GM19023 (cell line): ENCODE data around the gene IL15RA.

Experiments used
- ATAC-seq: cut with Tn5 transposase; IDR thresholded peaks from one replicate; pipeline ENCODE4 v1.9.1; 2021; ENCODE audit warnings: mild to moderate bottlenecking, moderate library complexity; ENCODE audit not compliant: unreplicated experiment

IL15RA gene, protein sequence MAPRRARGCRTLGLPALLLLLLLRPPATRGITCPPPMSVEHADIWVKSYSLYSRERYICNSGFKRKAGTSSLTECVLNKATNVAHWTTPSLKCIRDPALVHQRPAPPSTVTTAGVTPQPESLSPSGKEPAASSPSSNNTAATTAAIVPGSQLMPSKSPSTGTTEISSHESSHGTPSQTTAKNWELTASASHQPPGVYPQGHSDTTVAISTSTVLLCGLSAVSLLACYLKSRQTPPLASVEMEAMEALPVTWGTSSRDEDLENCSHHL

DNA sequence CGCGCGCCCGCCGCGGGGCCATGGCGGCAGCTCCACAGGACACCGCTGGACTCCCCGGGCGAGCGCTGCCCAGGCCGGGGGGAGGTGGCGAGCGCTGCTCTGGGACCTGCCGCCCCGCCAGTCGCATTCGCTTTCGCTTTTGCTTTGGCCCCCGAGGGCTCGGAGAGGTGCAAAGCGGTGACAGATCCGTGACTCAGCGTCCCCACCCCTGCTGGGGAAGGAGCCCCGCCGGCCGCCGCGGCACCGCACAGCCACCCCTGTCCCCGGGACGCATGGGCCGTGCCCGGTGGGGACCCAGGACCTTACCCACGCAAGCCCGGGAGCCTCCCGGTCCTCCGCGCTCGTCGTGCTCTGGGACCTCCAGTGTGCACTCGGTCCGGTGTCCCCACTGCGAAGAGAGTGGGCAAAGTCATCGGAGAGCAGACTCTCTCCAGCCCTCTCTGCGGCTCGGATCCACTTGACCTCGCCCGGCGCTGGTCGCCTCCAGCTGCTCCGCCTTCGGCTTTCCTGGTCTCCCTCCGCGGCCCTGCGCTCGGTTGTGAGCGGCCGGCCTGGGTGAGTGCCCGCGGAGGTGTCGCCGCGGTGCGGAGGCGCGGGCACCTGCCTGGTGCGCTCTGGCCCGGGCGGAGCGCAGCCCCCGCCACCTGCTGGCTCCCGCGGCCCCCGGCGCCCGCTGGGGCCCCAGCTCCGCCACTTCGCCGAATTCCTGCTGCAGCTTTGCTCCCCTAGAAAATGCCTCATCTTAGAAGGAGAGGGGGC is at the start of gene IL15RA:
TSS of gene IL15RA (minus strand) at position 73 of the 759 bp plus-strand sequence. CDS start at position 22, 51 bp downstream.
- ATAC-seq: peak; percentile 65

DNA sequence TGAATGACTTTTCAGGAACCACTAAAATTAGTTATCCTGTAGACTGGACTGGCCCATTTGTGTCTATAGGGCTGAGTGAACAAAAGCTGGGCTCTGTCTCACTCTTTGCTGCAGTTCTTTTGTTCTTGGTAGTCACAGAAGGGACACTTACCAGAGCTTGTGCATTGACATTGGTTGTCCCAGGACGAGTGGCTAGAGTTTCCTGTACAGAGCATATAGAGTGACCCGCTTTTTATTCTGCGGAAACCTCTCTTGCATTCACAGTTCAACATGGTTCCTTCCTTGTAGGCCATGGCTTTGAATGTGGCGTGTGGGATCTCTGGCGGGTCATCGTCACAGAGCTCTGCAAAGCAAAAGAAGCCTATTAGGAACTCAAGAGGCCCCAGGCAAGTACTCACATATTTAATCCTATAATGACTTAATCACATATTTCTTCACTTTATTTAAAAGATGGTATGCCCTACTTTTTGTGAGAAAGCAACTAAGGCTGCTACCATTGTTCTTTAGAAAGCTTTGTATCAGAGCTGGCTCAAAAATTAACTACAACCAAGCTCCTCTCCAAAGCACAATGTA is 48.4 kb upstream of the IL15RA start:
- no peak for ATAC-seq

DNA sequence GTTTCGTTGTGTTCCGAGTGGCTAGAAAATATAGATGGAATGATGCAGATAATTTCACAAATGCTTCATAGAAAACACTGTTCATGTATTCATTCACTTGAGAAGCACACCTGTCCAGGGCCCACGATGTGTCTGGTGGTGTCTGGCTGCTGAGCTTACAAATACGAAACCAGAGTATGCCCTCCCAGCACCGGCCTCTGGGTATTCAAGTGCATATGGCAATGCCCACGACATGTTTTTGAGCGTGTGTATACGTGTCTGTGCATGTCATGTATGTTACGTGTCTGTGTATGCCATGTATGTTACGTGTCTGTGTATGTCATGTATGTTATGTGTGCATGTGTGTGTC is 47.0 kb upstream of the IL15RA start:
- ATAC-seq: no peak

DNA sequence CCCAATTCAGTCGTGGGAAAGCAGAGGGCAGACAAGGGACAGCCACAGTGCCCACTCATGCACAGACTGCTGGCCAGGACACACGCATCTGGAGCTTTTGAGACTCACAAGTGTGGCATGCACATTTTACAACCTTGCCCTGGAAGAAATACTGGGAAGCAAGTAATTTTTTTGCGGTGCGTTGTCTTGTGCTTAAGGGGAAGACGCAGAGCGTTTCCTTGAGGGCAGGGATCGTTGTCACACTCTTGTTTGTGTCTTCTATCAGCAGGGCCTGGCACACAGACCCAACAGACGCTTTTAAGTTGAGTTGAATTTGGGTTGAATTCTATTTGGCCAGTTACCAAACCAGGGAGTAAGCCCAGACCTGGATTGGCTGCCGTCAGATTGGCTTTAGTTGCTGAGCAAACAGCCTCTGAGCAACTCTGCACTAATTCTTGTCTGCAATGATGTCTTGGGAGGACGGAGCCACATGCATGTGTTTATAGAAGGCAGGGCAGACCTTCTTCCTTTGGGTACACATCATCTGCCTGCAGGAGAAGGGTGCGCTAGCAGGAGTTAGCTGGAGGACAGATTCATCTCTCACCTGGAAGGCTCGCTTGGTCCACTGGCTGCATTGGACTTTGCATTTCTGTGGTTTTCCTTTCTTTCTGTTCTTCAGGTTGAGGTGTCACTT is 46.5 kb upstream of the IL15RA start:
- no peak for ATAC-seq

DNA sequence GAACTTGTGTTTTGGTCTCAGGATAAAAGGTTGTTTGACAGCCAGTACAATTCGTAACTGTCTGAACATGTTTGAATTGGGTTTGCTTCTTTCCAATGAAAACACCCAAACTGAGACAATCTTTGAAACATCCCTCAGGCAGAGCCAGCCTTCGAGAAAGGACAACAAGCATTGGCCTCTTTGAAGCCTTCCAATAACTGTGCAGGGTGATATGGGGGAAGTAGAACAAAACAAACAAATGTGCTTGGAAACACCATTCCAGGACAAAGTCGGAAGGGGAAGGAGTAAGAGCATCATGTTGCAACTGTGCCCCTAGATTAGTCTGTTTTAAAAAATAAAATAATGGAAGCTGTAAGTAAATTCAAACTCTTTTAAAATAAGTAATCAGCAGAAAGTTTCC is 45.3 kb upstream of the IL15RA start:
- no peak for ATAC-seq

DNA sequence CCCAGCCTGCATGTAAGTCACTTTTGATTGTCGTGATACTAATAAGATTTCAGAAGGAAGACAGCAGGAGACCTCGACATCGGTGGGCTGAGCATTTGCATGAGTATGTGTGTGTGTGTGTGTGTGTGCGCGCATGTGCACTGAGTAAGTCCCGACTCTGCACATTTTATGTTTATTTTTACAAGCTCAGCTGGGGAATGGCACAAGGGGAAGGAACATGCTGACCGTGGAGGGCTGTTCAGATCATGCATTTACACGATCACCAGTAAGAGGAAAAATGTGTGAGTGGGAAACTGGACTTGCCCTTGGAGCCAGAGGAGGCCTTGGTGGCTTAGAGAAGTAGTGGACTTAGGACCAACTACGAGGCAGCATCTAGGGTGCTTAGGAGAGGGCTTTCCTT is 43.5 kb upstream of the IL15RA start:
- ATAC-seq: no peak

DNA sequence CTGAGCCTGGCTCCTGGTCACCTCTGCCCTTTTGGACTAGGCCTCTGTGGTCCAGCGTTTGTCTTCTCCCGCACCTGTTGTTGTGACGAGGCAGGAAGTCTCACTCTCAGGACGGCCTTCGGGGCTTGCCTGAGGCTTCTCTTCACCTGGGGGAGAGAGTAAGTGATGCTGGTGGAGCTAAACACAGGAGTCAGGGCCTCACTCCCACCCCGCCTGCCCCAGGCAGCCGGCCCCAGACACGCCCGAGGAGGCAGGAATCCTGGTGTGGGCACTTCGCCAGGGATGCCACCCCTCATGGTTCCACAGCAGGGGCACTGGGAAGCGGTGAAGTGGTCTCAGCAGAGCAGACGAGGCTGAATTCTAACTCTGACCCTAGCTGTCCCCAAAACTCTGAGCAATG is 42.5 kb upstream of the IL15RA start:
- no peak for ATAC-seq

DNA sequence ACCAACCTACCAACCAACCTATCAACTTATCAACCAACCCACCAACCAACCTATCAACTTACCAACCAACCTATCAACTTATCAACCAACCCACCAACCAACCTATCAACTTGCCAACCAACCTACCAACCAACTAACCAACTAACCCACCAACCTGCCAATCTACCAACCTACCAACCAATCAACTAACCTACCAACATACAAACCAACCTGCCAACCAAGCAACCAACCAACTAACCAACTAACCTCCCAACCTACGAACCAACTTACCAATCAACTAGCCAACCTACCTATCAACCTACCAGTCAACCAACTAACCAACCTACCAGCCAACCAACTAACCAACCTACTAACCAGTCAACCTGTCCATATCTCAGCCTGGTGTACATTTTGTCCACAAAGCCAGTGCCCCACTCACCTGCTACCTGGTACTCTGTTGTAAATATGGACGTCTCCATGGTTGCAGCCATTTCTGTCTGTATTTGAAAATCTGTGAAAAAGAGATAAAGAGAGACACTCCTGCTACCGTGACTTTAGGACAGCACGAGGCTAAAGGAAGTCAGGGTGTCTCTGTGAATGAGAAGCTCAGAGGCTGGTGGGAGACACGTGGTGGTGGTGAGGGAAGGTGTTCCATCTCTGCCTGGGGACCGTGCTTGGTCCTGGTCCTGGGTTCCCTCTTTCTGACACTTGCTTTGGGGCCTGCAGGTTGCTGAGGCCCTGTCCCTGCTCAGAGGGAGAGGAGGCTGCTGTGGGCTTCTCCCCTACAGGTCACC is 41.9 kb upstream of the IL15RA start:
- ATAC-seq: no peak

DNA sequence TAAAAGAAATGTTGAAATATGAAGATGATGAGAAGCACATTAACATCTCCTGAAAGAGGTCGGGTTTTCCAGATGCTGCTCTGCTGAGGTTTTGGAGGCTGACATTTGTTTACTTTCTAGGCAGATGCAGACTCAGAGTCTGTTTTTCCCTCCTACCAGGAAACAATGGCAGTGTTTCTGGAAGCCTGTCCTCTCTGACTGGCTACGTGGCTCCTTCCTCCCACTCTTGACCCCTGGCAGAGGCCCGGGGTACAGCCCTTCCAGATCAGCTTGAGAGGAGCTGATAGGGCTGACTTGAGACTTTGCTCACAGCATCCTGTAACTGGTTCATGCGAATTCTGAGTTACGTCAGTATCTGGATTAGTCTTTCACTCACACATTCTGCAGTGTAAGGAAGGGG is 41.1 kb upstream of the IL15RA start:
- no peak for ATAC-seq

DNA sequence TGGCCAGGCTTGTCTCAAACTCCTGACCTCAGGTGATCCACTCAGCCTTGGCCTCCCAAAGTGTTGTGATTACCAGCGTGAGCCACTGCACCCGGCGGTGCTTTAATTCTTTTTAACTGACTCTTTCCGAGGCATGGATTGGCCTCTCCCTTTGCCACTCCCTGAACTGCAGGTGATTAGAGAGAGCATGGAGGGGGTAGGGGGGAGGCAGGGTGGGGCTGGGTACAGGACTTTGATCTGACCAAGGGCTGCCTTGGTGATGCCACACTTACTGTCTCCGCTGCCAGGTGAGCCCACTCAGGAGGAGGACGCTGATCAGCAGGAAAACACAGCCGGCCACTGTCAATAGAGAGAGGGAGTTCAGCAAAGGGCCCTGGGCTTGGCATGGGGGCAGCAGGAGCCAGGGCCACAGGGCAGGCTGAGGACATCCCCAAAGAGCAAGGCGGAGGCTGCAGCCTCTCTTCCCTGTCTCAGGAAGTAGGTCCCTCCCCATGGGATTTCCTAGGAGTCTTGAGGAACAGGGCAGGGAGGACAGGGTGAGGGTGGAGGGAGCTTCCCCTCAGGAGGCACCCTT is 40.5 kb upstream of the IL15RA start:
- ATAC-seq: no peak

DNA sequence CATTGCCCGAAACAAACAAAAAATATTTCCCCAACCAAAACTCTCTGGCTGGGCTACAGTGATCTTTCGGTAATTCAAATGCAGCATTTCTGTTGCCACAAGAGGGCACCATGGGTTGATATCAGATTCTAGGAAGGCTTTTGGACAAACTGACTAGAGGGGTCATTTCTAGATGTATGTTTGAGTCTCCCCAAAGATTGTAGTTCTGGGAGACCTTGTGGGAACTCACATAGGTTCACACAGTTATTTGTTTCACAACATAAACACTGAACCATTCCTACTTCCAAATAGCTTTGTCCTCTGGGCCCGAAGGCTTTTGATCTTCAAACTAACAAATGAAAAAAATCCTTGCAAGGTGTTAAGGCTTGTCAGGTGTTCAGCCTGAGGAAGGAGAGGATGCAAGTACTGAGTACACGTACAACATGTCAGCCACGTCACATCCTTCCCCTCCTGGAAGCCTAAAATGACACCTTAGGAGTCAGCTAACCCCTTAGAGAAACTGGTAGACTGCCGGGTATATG is 37.0 kb upstream of the IL15RA start:
- ATAC-seq: no peak

DNA sequence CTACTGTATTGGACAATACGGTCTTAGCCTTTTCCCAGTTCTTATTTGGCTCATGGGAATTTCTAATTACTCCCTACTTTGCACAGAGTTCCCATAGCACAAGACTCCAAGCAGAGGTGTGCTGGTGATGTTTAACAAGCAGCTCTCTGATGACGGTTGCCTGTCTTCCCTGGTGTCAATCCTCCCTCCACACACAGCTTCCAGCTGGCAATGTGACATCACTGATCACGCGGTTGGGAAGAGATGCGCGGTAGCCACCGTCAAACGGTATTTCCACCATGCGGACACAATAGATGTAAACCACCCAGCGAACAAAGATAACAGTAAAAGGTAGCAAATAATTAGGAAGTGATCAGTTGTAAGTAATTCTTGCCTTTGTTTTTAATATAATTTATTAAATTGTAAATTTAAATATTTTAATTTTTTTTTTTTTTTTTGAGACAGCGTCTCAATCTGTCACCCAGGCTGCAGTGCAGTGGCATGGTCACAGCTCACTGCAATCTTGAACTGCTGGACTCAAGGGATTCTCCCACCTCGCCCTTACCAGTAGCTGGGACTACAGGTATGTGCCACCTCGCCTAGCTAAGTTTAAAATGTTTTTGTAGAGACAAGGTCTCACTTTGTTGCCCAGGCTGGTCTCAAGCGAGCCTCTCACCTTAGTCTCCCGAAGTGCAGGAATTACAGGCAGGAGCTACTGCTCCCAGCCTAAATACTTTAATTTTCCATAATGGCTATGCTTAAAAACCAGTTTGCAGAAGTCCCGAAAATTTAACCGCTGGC is 36.3 kb upstream of the IL15RA start:
- ATAC-seq: no peak

DNA sequence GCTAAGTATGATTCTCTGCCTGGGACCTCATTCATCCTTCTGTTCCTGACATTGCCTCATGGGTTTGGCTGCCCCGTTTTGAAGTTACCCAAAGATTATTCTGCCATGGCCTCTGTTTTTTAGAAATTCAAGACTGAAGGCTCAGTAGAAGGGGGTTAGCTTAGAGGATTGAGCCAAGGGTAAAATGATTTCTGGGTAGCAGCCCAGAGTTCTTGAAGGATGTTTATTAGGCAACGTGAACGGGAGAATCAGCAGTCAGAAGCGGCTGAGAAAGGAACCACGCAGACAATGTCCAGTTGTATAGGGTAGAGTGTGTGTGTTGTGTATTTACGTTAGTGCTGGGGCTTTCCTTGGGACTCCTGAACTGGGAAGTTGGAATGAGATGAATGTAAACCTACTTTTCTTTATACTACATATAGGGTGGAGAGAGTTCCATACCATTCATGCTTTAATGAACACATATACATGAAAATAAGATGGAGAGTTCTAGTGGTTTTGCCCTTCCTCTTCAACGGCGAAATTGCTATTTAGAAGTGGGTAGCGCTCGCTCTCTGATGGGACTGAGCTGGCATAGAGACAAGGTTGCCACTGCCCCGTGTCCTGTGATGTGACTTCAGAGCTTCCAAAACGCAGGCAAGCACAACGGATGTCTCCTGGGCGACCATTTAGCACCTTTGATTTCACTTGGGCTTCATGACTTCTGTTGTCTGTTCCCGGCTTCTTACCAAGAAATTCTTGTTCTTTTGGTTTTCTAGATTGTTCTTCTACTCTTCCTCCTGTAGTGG is 35.0 kb upstream of the IL15RA start:
- ATAC-seq: no peak

DNA sequence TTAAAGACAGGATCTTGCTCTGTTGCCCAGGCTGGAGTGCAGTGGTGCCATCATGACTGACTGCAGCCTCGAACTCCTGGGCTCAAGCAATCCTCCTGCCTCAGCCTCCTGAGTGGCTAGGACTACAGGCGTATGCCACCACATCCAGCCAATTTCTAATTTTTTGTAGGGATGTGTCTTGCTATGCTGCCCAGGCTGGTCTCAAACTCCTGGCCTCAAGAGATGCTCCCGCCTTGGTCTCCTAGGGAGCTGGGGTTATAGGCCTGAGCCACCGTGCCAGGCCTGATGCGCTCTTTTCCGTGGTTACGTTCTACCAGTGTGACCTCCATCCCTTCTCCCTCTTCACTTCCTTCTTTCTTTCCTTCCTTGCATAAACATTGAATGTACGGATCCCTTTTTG is 34.2 kb upstream of the IL15RA start:
- ATAC-seq: no peak

DNA sequence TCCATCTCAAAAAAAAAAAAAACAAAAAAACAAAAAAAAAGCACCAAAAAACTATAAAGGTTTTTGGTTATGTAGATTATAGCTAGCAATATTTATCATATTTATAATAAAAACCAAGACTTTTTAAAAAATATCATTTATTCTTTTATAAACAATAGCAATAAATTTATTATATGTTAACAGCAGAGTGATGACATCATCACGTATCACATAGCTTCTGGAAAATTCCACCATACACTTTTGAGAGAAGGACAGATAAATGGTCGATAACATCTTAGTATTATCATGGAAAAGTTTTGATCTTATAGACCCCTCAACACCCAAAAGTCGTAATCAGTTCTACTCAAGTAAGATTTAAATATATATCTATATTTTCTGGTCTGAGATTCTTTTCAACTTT is 33.2 kb upstream of the IL15RA start:
- ATAC-seq: no peak

DNA sequence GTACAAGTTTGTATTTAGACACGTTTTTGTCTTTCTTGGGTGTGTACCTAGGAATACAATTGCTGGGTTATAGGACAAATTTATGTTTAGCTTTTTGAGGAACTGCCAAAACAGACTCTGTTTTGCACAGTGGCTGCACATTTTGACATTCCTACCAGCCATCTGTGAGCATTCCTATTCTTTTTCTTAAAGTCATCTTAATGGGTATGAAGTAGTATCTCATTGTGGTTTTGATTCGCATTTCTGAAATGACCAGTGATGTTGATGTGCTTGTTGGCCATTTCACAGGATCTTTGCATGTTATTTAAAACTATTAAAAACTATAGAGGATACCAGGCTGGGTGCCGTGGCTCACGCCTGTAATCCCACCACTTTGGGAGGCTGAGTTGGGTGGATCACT is 32.6 kb upstream of the IL15RA start:
- no peak for ATAC-seq

DNA sequence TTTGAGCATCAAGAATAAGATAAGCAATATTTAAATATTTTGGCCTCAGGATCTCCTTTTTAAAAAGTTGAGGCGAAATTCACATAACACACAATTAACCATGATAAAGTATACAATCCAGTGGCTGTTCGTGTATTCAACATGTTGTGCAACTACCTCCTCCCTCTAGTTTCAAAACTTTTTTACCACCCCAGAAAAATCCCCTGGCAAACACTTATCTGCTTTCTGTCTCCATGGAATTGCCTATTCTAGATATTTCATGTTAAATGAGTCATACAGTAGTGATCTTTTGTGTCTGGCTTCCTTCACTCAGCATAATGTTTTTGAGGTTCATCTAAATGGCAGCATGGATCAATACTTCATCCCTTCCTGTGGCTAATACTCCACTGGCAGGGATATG is 31.8 kb upstream of the IL15RA start:
- ATAC-seq: no peak

DNA sequence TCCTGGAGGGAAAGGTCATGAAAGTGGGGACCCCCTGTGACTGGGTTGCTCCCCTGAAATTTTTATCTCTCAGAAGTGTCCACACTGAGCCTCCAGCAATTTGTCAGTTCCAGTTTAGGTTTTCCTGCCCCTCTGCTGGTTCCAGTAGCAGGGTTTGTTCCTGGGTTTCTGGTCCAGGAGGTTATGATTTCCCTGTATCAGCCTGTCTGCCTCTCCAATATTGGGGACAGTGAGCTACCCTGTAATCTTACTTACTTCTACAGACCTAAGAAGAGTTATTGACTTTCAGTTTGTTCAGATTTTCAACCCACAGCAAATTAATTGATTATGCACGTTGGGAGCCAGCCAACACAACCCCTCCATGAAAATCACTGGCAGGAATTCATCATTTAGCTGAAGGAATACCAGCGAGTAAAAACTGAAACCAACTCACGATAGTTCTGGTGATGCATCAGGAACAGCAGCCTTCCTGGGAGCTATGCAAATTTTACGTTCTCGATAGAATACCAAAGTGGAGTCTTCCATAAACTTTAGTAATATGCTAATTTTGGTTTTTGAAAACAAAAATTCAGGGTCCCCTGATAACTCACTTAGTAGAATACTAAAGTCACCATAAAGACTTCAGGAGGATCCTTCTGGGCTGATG is 31.3 kb upstream of the IL15RA start:
- no peak for ATAC-seq
